ENCODE data around the gene ZNF705A. TPM values are rescaled to one million over a fixed set of nuclear protein-coding genes. Genes with fewer than 3 reads are reported as not detected.
"Not testable (repeated sequence)": the region's sequence is repeated elsewhere in the genome, so short reads cannot be mapped to it uniquely, and the experiment has no call there.

ZNF705A gene
- polyA plus RNA-seq, 1 experiment: not detected

GRCh38 chr12:8224782-8225181 is 68.0 kb downstream of the ZNF705A start:
- H3K27me3 ChIP-seq (ENCODE audit: control insufficient read depth, insufficient read depth, low read length); H3K36me3 ChIP-seq (ENCODE audit: control insufficient read depth, insufficient read depth, low read length); H3K4me3 ChIP-seq (ENCODE audit: low read depth, low read length); CTCF ChIA-PET; DNase-seq (ENCODE audit: low read depth); POLR2A ChIA-PET: not testable (repeated sequence)

- DNase-seq (ENCODE audit: low read depth): no peak
- Histone ChIP-seq H3K36me3 (ENCODE audit: control insufficient read depth, insufficient read depth, low read length) (no peaks in the 10 kb centered on the region), H3K4me3 (ENCODE audit: low read depth, low read length) (no peak overlapping the region), H3K27me3 (ENCODE audit: control insufficient read depth, insufficient read depth, low read length) (no peaks in the 10 kb centered on the region)
- no peak for TF ChIP-seq CTCF (IDR thresholded peaks at IDR 0.05; ENCODE audit: insufficient read depth, low read depth, low read length)
- ChIA-PET CTCF (no interaction called here), POLR2A (no interaction called here)
Observed at GRCh38 chr12:8226355-8226754, 69.5 kb downstream of the ZNF705A start.

GRCh38 chr12:8226992-8227731 is 70.3 kb downstream of the ZNF705A start, which contains the start of gene FAM90A1:
TSS of gene FAM90A1 (minus strand) at chr12:8227618. CDS start at chr12:8224832, 2,786 bp downstream.
- DNase-seq (ENCODE audit: low read depth); H3K36me3 ChIP-seq (ENCODE audit: control insufficient read depth, insufficient read depth, low read length); POLR2A ChIA-PET; H3K27me3 ChIP-seq (ENCODE audit: control insufficient read depth, insufficient read depth, low read length); CTCF ChIA-PET: not testable (repeated sequence)
- peak within 1 kb of the TSS; percentile 29 for H3K4me3 ChIP-seq (ENCODE audit: low read depth, low read length)

- DNase-seq (ENCODE audit: low read depth); H3K27me3 ChIP-seq (ENCODE audit: control insufficient read depth, insufficient read depth, low read length); POLR2A ChIA-PET; CTCF ChIA-PET; H3K36me3 ChIP-seq (ENCODE audit: control insufficient read depth, insufficient read depth, low read length): not testable (repeated sequence)
- peak overlapping the region; percentile 29 for H3K4me3 ChIP-seq (ENCODE audit: low read depth, low read length)
Observed at GRCh38 chr12:8227732-8228077, 70.9 kb downstream of the ZNF705A start.

GRCh38 chr12:8228607-8229006 is 71.8 kb downstream of the ZNF705A start:
- POLR2A ChIA-PET; H3K4me3 ChIP-seq (ENCODE audit: low read depth, low read length); H3K36me3 ChIP-seq (ENCODE audit: control insufficient read depth, insufficient read depth, low read length); CTCF ChIA-PET; DNase-seq (ENCODE audit: low read depth); H3K27me3 ChIP-seq (ENCODE audit: control insufficient read depth, insufficient read depth, low read length): not testable (repeated sequence)

GRCh38 chr12:8229486-8229885 is 72.7 kb downstream of the ZNF705A start:
- H3K36me3 ChIP-seq (ENCODE audit: control insufficient read depth, insufficient read depth, low read length); CTCF ChIA-PET; POLR2A ChIA-PET; H3K4me3 ChIP-seq (ENCODE audit: low read depth, low read length); DNase-seq (ENCODE audit: low read depth); H3K27me3 ChIP-seq (ENCODE audit: control insufficient read depth, insufficient read depth, low read length): not testable (repeated sequence)

Other genes with a start within 250 kb of the ZNF705A start
- 40.1 and 57.3 TPM in 2 replicates for gene SLC2A3, start 220.8 kb upstream of the ZNF705A start, polyA plus RNA-seq (2011; rRNA removed)
- 5.3 and 6.5 TPM in 2 replicates for gene FOXJ2, start 124.3 kb upstream of the ZNF705A start, polyA plus RNA-seq (2011; rRNA removed)
- 0.11 and 0.13 TPM in 2 replicates for gene C3AR1, start 90.7 kb upstream of the ZNF705A start, polyA plus RNA-seq (2011; rRNA removed)
- 30.0 and 34.0 TPM in 2 replicates for gene NECAP1, start 74.7 kb upstream of the ZNF705A start, polyA plus RNA-seq (2011; rRNA removed)
- 0.26 and 0.48 TPM in 2 replicates for gene CLEC4A, start 33.4 kb upstream of the ZNF705A start, polyA plus RNA-seq (2011; rRNA removed)
- gene FAM90A1, start 70.6 kb downstream of the ZNF705A start, polyA plus RNA-seq (2011; rRNA removed): 0.20 and 0.22 TPM in 2 replicates

Data from BJ (cell line).